CD14-positive monocyte (primary cell): Measurements from ENCODE around the gene DNAJC9. TPM values are rescaled to one million over a fixed set of nuclear protein-coding genes. Genes with fewer than 3 reads are reported as not detected.

Source experiments
- DNase-seq, 3 donors: peaks; one replicate each; pipeline ENCODE4 v3.0.0-alpha.2; 2011 to 2022
- H2AFZ ChIP-seq: 2 replicates; pipeline ENCODE4 v1.6.0; 2012; ENCODE audit warnings: mild to moderate bottlenecking, low read depth, low read length, inconsistent platforms; ENCODE audit not compliant: insufficient read depth, poor library complexity, severe bottlenecking
- H3K27ac ChIP-seq, 2 donors: 1 replicate in 1 of 2; 2 replicates in 1 of 2; pipeline ENCODE4 v1.5.1; 2012 to 2013; ENCODE audit warnings: low read length in 2 of 2, control low read depth in 1 of 2, inconsistent platforms in 1 of 2, low read depth in 1 of 2, mild to moderate bottlenecking in 1 of 2
- H3K27me3 ChIP-seq, 2 donors: one replicate each; pipeline versions ENCODE4 v1.6.0 to v1.6.1; 2011 to 2013; ENCODE audit warnings: low read length in 2 of 2; ENCODE audit not compliant: control insufficient read depth in 2 of 2, insufficient read depth in 2 of 2
- H3K36me3 ChIP-seq, 2 donors: replicated peaks in 1 of 2; 1 replicate in 1 of 2; 2 replicates in 1 of 2; pipeline versions ENCODE4 v1.5.1 to v1.6.1; 2012 to 2013; ENCODE audit warnings: low read length in 2 of 2, control low read depth in 1 of 2, inconsistent platforms in 1 of 2, mild to moderate bottlenecking in 1 of 2; ENCODE audit not compliant: insufficient read depth in 2 of 2, control insufficient read depth in 1 of 2
- H3K4me1 ChIP-seq, 2 donors: 1 replicate in 1 of 2; 2 replicates in 1 of 2; pipeline versions ENCODE4 v1.5.1 to v1.6.1; 2012 to 2013; ENCODE audit warnings: low read length in 2 of 2, control low read depth in 1 of 2, inconsistent platforms in 1 of 2, mild to moderate bottlenecking in 1 of 2, moderate library complexity in 1 of 2; ENCODE audit not compliant: insufficient read depth in 2 of 2, control insufficient read depth in 1 of 2
- H3K4me2 ChIP-seq: replicated peaks from 2 replicates; pipeline ENCODE3; 2012; ENCODE audit warnings: low read length, moderate library complexity, mild to moderate bottlenecking; ENCODE audit not compliant: poor library complexity, severe bottlenecking; ENCODE audit errors: extremely low read depth
- H3K4me3 ChIP-seq, 3 experiments: fragments of 200-600 bp in 1 of 3; sonication (generic) in 1 of 3; replicated peaks in 1 of 3; 1 replicate in 2 of 3; 2 replicates in 1 of 3; pipeline ENCODE4 v1.5.1; 2011 to 2013; ENCODE audit warnings: low read length in 3 of 3, mild to moderate bottlenecking in 3 of 3, control low read depth in 2 of 3, low read depth in 2 of 3, inconsistent platforms in 1 of 3, moderate library complexity in 1 of 3
- H3K79me2 ChIP-seq: 2 replicates; pipeline ENCODE4 v1.6.0; 2012; ENCODE audit warnings: mild to moderate bottlenecking, control low read depth, inconsistent platforms, low read length, moderate library complexity; ENCODE audit not compliant: insufficient read depth
- H3K9ac ChIP-seq: 2 replicates; pipeline ENCODE4 v1.6.0; 2017; ENCODE audit warnings: low read length, mild to moderate bottlenecking; ENCODE audit not compliant: insufficient read depth, poor library complexity, severe bottlenecking
- H3K9me3 ChIP-seq, 2 donors: replicated peaks in 1 of 2; 1 replicate in 1 of 2; 2 replicates in 1 of 2; pipeline versions ENCODE4 v1.5.1 to v1.6.1; 2012 to 2013; ENCODE audit warnings: low read length in 2 of 2, control low read depth in 1 of 2; ENCODE audit not compliant: control insufficient read depth in 1 of 2, insufficient read depth in 1 of 2
- H4K20me1 ChIP-seq: 2 replicates; pipeline ENCODE4 v1.6.0; 2012; ENCODE audit warnings: mild to moderate bottlenecking, low read length, control low read depth, moderate library complexity; ENCODE audit not compliant: insufficient read depth
- H3K27ac Mint-ChIP-seq, 7 donors: one replicate each; pipeline ENCODE4 v1.8.0; 2020; ENCODE audit warnings: mild to moderate bottlenecking in 7 of 7, mixed read lengths in 7 of 7, moderate library complexity in 6 of 7, inconsistent platforms in 2 of 7
- H3K27me3 Mint-ChIP-seq, 3 donors: one replicate each; pipeline ENCODE4 v1.8.0; 2021 to 2022; ENCODE audit warnings: low read depth in 3 of 3, mild to moderate bottlenecking in 3 of 3, mixed read lengths in 3 of 3, moderate library complexity in 3 of 3, inconsistent platforms in 1 of 3
- H3K36me3 Mint-ChIP-seq, 2 donors: one replicate each; pipeline ENCODE4 v1.8.0; 2020; ENCODE audit warnings: mixed read lengths in 2 of 2, inconsistent platforms in 1 of 2, mild to moderate bottlenecking in 1 of 2
- H3K4me1 Mint-ChIP-seq: one replicate; pipeline ENCODE4 v1.8.0; 2020; ENCODE audit warnings: mild to moderate bottlenecking, mixed read lengths
- H3K4me3 Mint-ChIP-seq, 2 donors: one replicate each; pipeline ENCODE4 v1.8.0; 2020; ENCODE audit warnings: mild to moderate bottlenecking in 2 of 2, mixed read lengths in 2 of 2, moderate library complexity in 1 of 2
- H3K9me3 Mint-ChIP-seq, 7 donors: one replicate each; pipeline ENCODE4 v1.8.0; 2020 to 2022; ENCODE audit warnings: mixed read lengths in 7 of 7, mild to moderate bottlenecking in 6 of 7, moderate library complexity in 6 of 7, inconsistent platforms in 2 of 7
- CTCF ChIP-seq: fragments of 200-600 bp; IDR thresholded peaks from one replicate; pipeline ENCODE4 v1.8.0; 2022; ENCODE audit warnings: antibody characterized with exemption, mild to moderate bottlenecking
- WGBS: methylation state at CpG from one replicate; pipeline ENCODE4 v1.1.5; 2013; ENCODE audit warnings: missing lambda C conversion rate; ENCODE audit not compliant: insufficient coverage; 5-methylcytosine and 5-hydroxymethylcytosine counted together
- intact Hi-C, 2 donors: fragments of 100-400 bp; cut with micrococcal nuclease; formaldehyde crosslinking; loops; one replicate each; pipeline versions ENCODE4 v1.15.0 to v1.15.1; 2023
- polyA plus RNA-seq, 3 donors: library from polyadenylated mRNA; depleted of rRNA in 1 of 3; unstranded in 2 of 3; stranded (reverse) in 1 of 3; fragments of 300-500 nt in 2 of 3; fragments of >200 nt in 1 of 3; fragmentation: Illumina TruSeq in 2 of 3; gene quantifications; 1 replicate in 2 of 3; 2 replicates in 1 of 3; pipeline ENCODE4 v1.2.3, GENCODE V29; 2012 to 2021

Gene DNAJC9
- polyA plus RNA-seq, 3 donors = 2.3 to 7.2 (median 2.4) TPM

- Mint-ChIP-seq H3K4me3 (peak overlapping the region; percentile 91 to 96), H3K27ac (peak overlapping the region; percentile 81 to 94 (median 90)), H3K36me3 (peaks cover 24 to 37% of the 10 kb centered on the region in 2 donors), H3K27me3 (peaks cover 0 to 2% (median 0%) of the 10 kb centered on the region in 3 donors), H3K9me3 (no peaks in the 10 kb centered on the region), H3K4me1 (peaks cover 52% of the 10 kb centered on the region)
- Histone ChIP-seq H3K27me3 (no peaks in the 10 kb centered on the region), H2AFZ (peak overlapping the region; percentile 98), H3K79me2 (peaks cover 79% of the 10 kb centered on the region), H3K27ac (peak overlapping the region; percentile 51 to 83), H3K4me3 (peak overlapping the region; percentile 69 to 92 (median 71)), H3K4me2 (peak overlapping the region; percentile 89), H3K9me3 (no peaks in the 10 kb centered on the region), H3K9ac (peak overlapping the region; percentile 69), H4K20me1 (no peaks in the 10 kb centered on the region), H3K4me1 (peaks cover 36 to 55% of the 10 kb centered on the region in 2 donors), H3K36me3 (peaks cover 13 to 34% of the 10 kb centered on the region in 2 donors)
- TF ChIP-seq CTCF = no peak
- DNase-seq = no peak
- 100% methylated on average over 1 of the region's 4 CpGs for WGBS
- intact Hi-C loops = loop anchor here (5.0 to 10.0 kb wide), 5 partner anchors 80 to 167 kb away; partner anchors contain the start of genes ANXA7 (in 2 of the 2), CFAP70 (in 1 of the 2), ECD (in 1 of the 2) and FAM149B1 (in 1 of the 2)
These were observed 629 bp upstream of the DNAJC9 start for GRCh38 chr10:73247509-73248258.

- peaks cover 19 to 47% of the 10 kb centered on the region in 2 donors for H3K36me3 ChIP-seq
- H3K36me3 Mint-ChIP-seq = peaks cover 32 to 47% of the 10 kb centered on the region in 2 donors
- H3K9ac ChIP-seq = peak overlapping the region; percentile 69
- no peaks in the 10 kb centered on the region for H4K20me1 ChIP-seq
- H3K27ac Mint-ChIP-seq = peak overlapping the region; percentile 58 to 92 (median 88)
- WGBS = no CpG with 5 or more reads among the region's 8 CpGs
- no peaks in the 10 kb centered on the region for H3K27me3 ChIP-seq
- DNase-seq = no peak
- no peaks in the 10 kb centered on the region for H3K9me3 Mint-ChIP-seq
- peaks cover 70% of the 10 kb centered on the region for H3K79me2 ChIP-seq
- H3K27ac ChIP-seq = peak overlapping the region in 1 of 2 donors; percentile 83
- H3K4me2 ChIP-seq = peak overlapping the region; percentile 89
- H3K4me3 ChIP-seq = peak overlapping the region; percentile 69 to 92 (median 71)
- peak overlapping the region; percentile 91 to 96 for H3K4me3 Mint-ChIP-seq
- H3K27me3 Mint-ChIP-seq = peaks cover 0 to 2% (median 0%) of the 10 kb centered on the region in 3 donors
- peaks cover 44% of the 10 kb centered on the region for H3K4me1 Mint-ChIP-seq
- intact Hi-C loops = loop anchor here (5.0 to 10.0 kb wide), 5 partner anchors 79 to 169 kb away; partner anchors contain the start of genes ANXA7 (in 2 of the 2), CFAP70 (in 1 of the 2), ECD (in 1 of the 2) and FAM149B1 (in 1 of the 2)
- H3K9me3 ChIP-seq = no peaks in the 10 kb centered on the region
- no peak for TF ChIP-seq CTCF
- H3K4me1 ChIP-seq = peaks cover 27 to 46% of the 10 kb centered on the region in 2 donors
- H2AFZ ChIP-seq = peak overlapping the region; percentile 98
These were observed 771 bp downstream of the DNAJC9 start for GRCh38 chr10:73246322-73246645.
